NCI-H146 treated with DMSO at 0.1 percent for 48 hours (cell line): Measurements from ENCODE around the gene OR2H2.
A peak's percentile ranks its signal among the peaks of the same experiment; 100 is the strongest.

Source experiments
- DNase-seq: peaks from one replicate; lab custom pipeline; 2025; ENCODE audit not compliant: unreplicated experiment; lab: John Stamatoyannopoulos, UW

The OR2H2 gene

DNA sequence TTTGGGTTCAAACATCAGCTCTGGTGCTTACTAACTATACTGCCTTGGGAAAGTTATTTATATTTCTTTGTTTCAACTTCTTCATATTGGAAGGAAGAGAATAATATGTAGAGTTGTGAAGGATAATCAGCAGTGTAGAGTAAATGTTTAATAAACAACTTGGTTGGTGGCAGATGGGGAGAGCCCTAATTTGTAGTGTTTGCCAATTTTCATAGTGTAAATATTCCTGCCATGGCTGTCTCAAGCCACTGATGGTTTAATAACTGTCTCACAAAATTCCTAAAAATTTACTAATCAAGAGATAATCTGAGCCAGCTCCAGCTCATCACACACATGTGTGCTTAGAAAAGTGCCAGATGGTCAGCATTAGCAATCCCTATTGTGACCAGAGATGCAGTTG lies at the start of gene OR2H2:
OR2H2 (plus strand) TSS at position 301 of the 400 bp plus-strand sequence. CDS start 2,824 bp downstream, outside the sequence.
- no peak for DNase-seq

DNA sequence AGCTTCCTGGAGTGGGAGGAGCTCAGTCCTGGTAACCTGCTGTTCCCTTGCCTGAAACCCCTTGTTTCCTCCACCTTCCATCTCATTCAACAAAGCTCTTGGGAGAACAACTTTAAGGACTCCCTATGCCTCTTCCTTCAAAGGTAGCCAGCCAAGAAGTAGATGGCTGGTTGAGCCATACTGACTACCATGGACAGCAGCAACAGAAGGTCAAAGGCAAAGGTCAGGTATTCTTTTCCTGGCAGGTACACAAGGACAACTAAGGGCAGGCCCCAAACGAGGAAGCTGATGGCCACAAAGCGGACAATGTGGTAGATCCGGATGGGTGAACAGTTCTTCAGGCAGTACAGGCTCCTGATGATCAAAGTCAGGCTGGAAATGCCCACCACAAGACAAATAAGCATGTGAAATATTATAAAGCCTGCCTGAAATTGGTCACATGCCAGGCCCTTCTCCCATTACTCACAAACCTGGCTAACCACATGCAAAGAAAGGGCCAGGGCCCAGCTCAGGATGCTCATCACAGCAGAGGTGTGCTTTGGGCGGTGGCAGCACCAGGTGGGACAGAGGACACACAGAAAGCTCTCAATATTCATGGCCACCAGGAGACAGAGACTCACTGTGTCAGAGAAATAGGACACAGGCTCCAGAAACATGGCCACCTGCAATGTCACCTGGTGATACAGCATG lies 47.1 kb upstream of the OR2H2 start:
- DNase-seq = no peak

DNA sequence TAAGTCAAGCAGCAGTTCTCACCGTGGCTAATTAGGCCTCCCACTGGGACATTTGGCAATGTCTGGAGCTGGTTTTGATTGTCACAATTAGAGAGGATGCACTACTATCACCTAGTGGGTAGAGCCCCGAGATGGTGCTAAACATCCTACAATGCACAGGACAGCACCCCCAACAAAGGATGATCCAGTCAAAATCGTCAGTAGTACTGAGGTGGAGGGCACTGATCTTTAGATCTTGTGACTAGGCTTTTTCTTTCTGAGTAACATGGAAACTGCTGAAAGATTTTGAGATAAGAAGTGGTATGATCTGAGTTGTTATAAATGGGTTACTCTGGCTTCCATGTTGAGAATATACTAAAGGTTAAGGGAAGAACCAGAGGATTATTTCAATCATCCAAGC lies 37.3 kb upstream of the OR2H2 start:
- DNase-seq = no peak

DNA sequence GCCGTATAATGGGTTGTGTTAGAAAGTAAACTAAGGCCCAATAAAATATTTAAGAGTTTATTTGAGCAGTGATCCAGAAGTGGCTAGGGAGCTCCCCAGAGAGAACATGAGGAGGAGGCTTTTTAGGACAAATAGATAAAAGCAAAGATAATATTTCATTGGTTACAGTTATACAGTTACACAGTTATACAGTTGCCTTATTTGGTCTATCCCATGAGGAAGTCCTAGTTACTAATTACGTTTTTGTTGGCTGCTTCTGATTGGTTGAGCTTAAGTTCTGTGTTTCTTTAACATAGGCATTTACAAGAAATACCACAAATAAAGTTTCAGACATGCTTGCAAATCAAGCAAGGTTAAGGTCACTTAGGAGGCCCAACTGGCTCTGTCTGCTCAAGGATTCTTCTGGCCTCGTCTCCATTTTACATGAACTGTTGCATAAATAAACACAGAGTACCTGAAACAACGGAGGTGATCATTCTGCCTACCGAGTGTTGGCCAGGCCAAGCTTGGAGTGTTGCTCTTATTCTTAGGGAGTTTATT lies 32.3 kb upstream of the OR2H2 start:
- DNase-seq = no peak

DNA sequence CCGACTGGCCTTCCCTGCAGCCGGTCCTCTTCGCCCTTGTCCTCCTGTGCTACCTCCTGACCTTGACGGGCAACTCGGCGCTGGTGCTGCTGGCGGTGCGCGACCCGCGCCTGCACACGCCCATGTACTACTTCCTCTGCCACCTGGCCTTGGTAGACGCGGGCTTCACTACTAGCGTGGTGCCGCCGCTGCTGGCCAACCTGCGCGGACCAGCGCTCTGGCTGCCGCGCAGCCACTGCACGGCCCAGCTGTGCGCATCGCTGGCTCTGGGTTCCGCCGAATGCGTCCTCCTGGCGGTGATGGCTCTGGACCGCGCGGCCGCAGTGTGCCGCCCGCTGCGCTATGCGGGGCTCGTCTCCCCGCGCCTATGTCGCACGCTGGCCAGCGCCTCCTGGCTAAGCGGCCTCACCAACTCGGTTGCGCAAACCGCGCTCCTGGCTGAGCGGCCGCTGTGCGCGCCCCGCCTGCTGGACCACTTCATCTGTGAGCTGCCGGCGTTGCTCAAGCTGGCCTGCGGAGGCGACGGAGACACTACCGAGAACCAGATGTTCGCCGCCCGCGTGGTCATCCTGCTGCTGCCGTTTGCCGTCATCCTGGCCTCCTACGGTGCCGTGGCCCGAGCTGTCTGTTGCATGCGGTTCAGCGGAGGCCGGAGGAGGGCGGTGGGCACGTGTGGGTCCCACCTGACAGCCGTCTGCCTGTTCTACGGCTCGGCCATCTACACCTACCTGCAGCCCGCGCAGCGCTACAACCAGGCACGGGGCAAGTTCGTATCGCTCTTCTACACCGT lies 31.5 kb upstream of the OR2H2 start:
- no peak for DNase-seq

DNA sequence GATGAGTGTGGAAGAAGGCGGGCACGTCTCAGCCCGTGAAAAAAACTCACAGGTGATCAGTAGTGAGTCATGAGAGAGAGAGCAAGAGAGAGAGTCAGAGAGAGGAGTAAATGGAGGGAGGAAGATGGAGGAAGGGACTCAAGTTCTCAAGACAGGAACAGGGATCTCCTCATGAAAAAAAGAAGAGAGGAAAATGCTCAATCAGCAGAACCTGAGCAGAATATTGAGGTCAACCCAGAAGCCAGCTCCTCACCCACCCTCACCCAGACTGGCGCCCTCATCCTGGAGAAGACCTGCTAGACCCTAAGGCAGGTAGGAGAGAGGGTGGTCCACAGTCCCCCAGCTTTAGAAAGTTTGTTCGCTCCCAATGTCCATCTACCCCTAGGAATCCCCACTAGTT lies 30.2 kb upstream of the OR2H2 start:
- no peak for DNase-seq

DNA sequence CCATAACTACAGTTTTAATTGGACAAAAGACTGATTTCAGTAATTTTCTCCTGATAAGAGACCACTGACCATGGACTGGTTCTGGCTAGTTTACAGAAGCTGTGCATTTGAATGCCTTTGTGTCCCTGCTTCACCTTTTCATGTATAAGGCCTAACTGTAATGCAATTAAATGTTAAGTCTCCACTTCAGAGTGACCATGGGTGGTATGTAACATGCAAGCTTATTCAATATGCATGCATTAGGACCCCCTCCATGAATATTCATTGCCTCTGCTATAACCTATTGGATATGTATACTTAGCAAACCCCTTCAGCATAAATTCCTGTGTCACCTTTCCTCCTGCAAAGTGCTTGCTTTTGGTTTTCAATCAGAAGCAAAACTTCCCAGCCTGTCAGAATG lies 27.6 kb upstream of the OR2H2 start:
- no peak for DNase-seq

DNA sequence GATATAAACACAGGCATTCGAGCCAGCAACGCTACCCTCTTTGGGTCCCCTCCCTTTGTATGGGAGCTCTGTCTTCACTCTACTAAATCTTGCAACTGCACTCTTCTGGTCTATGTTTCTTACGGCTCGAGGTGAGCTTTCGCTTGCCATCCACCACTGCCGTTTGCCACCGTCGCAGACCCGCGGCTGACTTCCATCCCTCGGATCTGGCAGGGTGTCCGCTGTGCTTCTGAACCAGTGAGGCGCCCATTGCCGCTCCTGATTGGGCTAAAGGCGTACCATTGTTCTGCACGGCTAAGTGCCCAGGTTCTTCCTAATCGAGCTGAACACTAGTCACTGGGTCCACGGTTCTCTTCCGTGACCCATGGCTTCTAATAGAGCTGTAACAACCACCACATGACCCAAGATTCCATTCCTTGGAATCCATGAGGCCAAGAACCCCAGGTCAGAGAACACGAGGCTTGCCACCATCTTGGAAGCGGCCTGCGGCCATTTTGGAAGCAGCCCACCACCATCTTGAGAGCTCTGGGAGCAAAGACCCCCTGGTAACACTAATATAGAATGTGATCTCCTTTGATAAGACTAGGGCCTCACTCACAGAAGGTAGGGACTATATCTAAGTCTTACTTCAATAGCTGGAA lies 26.4 kb upstream of the OR2H2 start:
- DNase-seq = peak; percentile 43

DNA sequence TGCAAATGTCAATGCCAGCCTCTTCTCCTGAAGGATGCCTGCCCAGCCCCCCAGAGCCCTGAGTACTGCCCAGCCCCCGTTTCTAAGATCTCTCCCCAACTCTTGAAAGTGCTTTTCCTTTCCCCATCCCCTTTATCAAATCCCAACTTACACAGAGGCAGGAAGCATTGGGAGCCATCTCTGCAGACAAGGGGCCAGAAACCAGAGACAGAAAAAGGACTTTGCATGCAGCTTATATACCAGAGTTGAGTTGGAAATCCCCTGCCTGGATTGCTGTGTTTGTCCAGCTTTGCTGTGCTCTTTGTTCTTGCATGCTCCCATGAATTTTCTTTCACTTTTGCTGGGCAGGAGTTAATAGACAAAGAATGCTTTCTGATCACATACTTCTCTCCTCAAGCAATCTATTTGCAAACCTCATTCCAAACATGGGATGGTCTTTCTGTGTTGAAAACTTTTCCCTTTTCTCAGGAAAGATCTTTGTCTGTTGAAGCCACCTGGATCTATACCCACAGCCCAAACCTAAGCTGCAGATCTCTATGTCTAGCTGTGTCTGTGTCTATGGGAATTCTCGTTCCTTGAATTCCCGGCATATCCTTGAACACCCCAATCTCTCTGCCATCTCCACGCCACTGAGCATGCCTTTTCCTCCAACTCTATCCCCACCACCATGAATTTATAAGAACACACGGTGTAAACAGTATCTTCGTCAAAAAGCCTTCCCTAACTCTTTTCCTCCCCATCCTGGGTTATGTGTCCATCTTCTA lies 25.2 kb upstream of the OR2H2 start, which contains the start of gene UBD:
UBD (minus strand) TSS at position 209 of the 764 bp plus-strand sequence; CDS start at position 178, 31 bp downstream.
- DNase-seq = no peak

DNA sequence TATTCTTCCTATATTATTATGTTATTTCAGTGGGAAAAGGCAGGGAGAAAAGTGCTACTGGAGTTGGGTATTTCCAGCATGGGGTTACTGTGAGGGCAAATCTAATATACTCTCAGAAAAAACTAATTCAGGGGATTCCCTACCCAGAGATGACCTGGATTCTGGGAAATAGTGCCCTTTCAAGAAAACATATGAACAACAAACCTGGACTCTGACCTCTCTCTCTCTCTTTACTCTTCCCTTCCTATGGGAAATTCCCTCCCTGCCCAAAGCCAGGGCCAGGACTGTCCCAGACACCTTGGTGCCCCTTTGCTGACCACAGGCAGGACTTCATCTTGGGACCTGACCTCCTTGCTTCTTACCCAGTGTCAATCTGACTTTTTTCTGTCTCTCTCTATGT lies 23.8 kb upstream of the OR2H2 start:
- DNase-seq = no peak

DNA sequence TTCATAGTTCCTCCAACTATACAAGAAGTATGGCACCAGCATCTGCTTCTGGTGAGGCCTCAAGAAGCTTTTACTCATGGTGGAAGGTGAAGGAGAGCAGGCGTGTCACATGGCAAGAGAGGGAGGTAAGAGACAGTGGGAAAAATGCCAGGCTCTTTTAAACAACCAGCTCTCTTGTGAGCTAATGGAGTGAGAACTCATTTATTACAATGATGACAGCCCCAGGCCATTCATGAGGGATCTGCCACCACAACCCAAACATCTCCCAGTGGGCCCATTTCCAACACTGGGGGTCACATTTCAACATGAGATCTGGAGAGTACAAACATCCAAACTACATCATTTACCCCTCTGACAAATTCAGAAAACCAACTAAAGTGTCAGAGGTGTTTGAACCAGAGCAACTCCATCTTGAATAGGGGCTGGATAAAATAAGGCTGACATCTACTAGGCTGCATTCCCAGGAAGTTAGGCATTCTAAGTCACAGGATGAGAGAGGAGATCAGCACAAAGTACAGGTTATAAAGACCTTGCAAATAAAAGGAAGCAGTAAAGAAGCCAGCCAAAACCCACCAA lies 23.2 kb upstream of the OR2H2 start:
- no peak for DNase-seq

DNA sequence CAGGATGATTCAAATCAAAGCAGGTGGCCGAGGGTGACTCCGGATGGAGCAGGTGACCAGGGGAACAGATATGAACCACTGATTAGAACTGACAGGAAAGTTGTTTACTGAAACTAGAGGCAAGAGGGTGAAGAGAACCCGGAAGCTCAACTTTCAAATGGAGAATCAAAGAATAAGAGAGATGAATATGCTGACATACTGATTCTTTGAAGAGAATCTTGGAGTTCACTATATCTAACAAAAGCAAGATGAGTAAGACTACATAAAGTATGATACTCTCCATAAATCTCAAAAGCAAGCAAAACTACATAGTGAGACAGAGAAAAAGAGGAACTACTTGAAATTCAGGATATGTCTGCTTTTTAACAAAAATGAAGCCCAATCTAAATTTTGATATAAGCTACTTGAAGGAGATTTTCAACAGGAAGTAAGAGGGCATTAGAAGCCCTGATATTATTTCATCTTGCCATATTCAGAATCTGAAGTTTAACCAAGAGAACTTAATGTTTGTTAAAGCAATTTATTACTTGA lies 21.4 kb upstream of the OR2H2 start:
- no peak for DNase-seq

DNA sequence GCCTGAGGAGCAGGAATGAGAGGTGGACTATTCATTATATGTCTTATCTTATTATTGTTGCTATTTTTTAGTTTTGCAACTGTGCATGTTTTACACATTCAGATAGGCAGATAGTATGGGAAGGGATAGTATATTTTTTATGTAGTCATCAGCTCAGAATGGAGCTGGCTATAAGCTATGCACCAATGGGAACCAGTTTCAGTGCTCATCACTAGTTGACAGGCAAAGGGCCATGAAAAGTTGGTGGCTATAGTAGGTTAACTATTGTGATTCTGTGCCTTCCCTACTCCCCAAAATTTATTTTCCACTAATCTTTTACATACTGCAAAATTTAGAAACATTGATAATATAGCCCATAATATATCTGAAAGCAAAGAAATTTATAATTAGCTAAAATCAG lies 20.0 kb upstream of the OR2H2 start:
- no peak for DNase-seq

DNA sequence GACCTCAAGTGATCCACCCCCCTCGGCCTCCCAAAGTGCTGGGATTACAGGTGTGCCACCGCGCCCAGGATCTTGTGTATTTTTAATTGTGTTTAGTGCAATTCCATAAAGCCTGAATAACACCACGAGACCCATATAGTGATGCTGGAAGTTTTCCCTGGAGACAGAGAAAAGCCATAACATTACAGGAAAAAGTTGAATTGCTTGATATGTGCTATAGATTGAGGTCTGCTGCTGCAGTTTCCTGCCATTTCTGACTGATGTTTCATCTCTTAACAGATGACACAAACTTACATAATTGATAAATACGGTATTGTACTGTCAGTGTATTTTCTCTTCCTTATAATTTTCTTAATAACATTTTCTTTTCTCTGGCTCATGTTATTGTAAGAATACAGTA lies 18.1 kb upstream of the OR2H2 start:
- no peak for DNase-seq

DNA sequence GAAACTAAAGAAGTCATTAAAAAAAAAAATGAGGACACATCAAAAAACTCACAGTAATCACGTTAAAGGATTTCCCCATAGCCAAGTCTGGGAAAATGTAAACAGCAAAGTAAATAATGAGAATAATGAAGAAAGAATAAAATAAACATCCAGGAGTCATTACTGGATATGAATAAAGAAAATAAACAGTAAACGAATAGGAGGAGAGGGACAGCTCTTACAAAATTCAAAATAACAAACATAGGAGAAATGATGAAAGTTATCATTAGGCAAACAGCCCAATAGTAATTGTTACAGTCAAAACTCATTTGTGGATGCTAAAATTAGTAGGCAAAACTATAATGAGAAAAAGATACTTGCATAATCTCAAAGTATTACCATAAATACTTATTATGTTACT lies 17.4 kb upstream of the OR2H2 start:
- DNase-seq = no peak

DNA sequence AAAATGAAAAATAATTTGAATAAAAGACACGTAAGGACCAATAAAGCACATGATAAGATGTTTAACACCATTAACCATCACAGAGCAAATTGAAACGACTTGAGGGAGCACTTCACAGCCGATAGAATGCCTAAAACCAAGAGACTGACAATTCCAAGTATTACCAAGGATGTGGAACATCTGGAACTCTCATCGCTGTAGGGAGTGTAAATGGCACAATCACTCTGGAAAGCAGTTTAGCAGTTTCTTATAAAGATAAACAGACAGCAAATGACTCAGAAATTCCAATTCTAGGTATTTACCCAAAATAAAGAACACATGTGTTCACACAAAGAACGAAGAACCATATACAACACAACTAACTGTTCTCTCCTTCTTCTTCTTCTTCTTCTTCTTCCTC lies 16.9 kb upstream of the OR2H2 start:
- DNase-seq = no peak

DNA sequence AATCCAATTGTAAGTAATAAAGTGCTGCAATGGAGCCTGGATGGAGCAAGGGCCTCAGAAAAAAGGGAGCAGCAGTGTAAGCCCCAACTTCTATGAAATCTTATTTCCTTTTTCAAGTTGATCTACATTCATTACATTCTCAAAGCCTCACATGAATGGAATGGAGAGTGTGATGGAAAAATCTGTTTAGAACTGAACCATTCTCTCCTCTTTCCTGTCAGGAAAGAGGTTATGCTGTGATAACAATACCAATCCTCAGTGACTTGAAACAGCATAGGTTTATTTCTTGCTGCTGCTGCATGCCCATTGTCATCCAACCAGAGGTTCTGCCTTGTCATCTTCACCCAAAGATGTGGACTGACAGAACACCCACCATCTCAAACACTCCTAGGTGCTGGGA lies 8.9 kb upstream of the OR2H2 start:
- no peak for DNase-seq

DNA sequence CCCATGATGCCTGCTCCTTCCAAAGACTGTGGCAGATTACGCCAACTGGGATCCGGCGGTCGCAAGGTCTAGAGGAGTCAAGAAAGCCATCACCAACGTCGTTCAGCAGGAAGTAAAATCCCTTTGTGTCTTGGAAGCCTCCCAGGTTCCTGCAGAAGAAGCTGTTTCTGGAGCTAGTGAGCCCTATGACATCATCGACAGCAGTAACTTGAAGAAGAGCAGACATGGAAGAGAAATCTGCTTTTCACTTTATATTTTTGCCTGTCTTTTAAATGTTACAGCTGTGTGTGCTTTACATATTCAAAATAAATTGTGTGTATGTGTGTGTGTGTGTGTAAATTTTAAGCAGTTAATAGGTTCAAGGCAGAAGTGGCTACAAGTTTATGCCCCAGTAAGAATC lies 7.4 kb upstream of the OR2H2 start:
- DNase-seq = no peak

DNA sequence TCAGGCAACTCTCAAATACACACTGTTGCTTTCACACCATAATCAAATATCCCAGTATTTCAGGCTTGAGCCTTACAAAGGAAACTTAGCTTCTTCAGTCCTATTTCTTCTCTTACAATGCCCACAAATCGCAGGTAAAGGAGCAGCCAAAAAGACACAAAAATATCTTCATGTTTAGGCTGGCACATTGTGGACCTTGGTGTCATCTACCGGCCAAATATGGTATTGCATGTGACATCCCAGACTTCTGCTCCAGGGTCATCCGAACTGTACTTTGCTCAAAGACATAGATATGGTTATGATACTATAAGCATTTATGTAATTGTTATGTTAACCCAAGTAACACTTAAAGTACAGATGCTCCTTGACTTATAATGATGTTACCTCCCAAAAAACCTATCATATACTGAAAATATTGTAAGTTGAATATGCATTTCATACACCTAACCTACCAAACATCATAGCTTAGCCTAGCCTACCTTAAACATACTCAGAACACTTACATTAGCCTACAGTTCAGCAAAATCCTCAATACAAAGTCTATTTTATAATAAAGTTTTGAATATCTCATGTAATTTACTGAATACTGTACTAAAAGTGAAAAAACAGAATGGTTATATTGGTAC lies 4.6 kb downstream of the OR2H2 start:
- DNase-seq = no peak

DNA sequence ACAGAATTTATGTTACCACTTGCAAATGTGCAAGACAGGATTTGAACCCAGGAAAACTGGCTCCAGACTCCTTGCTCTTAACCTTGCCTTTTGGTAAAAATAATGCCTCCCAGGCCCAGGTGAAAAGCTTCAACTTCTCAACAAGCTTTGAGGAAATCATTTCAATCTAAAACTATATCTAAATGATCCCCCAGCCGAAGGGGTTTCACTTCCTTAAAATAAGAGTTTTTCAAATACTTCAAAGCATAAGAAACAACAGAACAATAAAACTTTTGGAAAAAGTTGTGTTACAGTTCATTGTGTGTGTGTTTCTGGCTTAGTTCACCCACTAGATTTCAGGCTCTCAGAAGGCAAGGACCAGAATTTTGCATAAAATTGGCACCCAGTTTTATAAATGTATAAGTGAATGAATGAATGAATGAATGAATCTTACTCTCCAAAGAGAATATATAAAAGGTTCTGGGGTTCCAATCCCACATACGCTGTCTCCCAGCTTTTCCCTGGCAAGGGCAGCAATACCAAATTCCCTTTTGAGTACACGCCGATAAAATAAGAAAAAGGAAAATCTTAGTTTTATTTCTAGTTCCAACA lies 5.4 kb downstream of the OR2H2 start:
- DNase-seq = no peak
